SK-N-SH treated with all-trans-retinoic acid at 6 μM for 48 hours (cell line): Measurements from ENCODE around the gene CHST12.

Experiments
- ATAC-seq: fragments of 200-7000 bp; cut with Tn5 transposase; 3 replicates; pipeline ENCODE4 v1.9.1; 2020; ENCODE audit warnings: mild to moderate bottlenecking, moderate library complexity
- ARNTL ChIP-seq: fragments of 450-650 bp; formaldehyde crosslinking; IDR thresholded peaks from 2 replicates; pipeline ENCODE4 v1.5.0; 2020; ENCODE audit warnings: low read depth, mild to moderate bottlenecking, moderate library complexity, borderline replicate concordance
- BACH2 ChIP-seq: fragments of 250-450 bp; sonication (Bioruptor Pico); IDR thresholded peaks from 2 replicates; pipeline ENCODE4 v1.9.0; 2021; ENCODE audit warnings: mild to moderate bottlenecking, borderline replicate concordance
- CREB5 ChIP-seq: fragments of 250-450 bp; sonication (Bioruptor Pico); IDR thresholded peaks from 2 replicates; pipeline ENCODE4 v1.5.1; 2020; ENCODE audit warnings: low read depth, mild to moderate bottlenecking, moderate library complexity
- CSDC2 ChIP-seq: fragments of 250-450 bp; sonication (Bioruptor Pico); IDR thresholded peaks from 2 replicates; pipeline ENCODE4 v1.5.0; 2020; ENCODE audit warnings: mild to moderate bottlenecking, moderate library complexity
- CSRNP3 ChIP-seq: fragments of 250-450 bp; sonication (Bioruptor Pico); IDR thresholded peaks from 2 replicates; pipeline ENCODE4 v1.5.1; 2021; ENCODE audit warnings: mild to moderate bottlenecking, moderate library complexity
- ESRRG ChIP-seq: fragments of 250-450 bp; sonication (Bioruptor Pico); IDR thresholded peaks from 2 replicates; pipeline ENCODE4 v1.6.1; 2021; ENCODE audit warnings: mild to moderate bottlenecking
- GLIS3 ChIP-seq: fragments of 250-450 bp; sonication (Bioruptor Pico); IDR thresholded peaks from 2 replicates; pipeline ENCODE4 v1.5.0; 2020; ENCODE audit warnings: mild to moderate bottlenecking, moderate library complexity
- ISL1 ChIP-seq: fragments of 250-450 bp; sonication (Bioruptor Pico); IDR thresholded peaks from 2 replicates; pipeline ENCODE4 v2.1.2; 2022; ENCODE audit warnings: mild to moderate bottlenecking, moderate library complexity
- OSR1 ChIP-seq: fragments of 250-450 bp; sonication (Bioruptor Pico); IDR thresholded peaks from 2 replicates; pipeline ENCODE4 v1.8.0; 2022; ENCODE audit warnings: moderate library complexity, mild to moderate bottlenecking, inconsistent platforms
- PATZ1 ChIP-seq: fragments of 250-450 bp; sonication (Bioruptor Pico); IDR thresholded peaks from 2 replicates; pipeline ENCODE4 v1.8.0; 2020; ENCODE audit warnings: mild to moderate bottlenecking, moderate library complexity, borderline replicate concordance
- RARB ChIP-seq: fragments of 250-450 bp; sonication (Bioruptor Pico); IDR thresholded peaks from 2 replicates; pipeline ENCODE4 v1.8.0; 2021; ENCODE audit warnings: mild to moderate bottlenecking, moderate library complexity
- SNAI2 ChIP-seq: fragments of 250-450 bp; sonication (Bioruptor Pico); IDR thresholded peaks from 2 replicates; pipeline ENCODE4 v1.5.0; 2020; ENCODE audit warnings: mild to moderate bottlenecking, moderate library complexity
- TCF4 ChIP-seq: fragments of 250-450 bp; sonication (Bioruptor Pico); IDR thresholded peaks from 2 replicates; pipeline ENCODE4 v1.8.0; 2021; ENCODE audit warnings: mild to moderate bottlenecking, moderate library complexity, borderline replicate concordance
- TOX ChIP-seq: fragments of 250-450 bp; sonication (Bioruptor Pico); IDR thresholded peaks from 2 replicates; pipeline ENCODE4 v1.8.0; 2021; ENCODE audit warnings: mild to moderate bottlenecking, moderate library complexity, borderline replicate concordance
- ZC3H10 ChIP-seq: fragments of 250-450 bp; sonication (Bioruptor Pico); IDR thresholded peaks from 2 replicates; pipeline ENCODE4 v1.5.1; 2021; ENCODE audit warnings: mild to moderate bottlenecking, moderate library complexity
- ZFP3 ChIP-seq: fragments of 250-450 bp; sonication (Bioruptor Pico); IDR thresholded peaks from 2 replicates; pipeline ENCODE4 v1.5.0; 2020; ENCODE audit warnings: mild to moderate bottlenecking, moderate library complexity
- ZFP30 ChIP-seq: fragments of 450-650 bp; formaldehyde crosslinking; IDR thresholded peaks from 2 replicates; pipeline ENCODE4 v1.5.0; 2022; ENCODE audit warnings: mild to moderate bottlenecking, moderate library complexity
- ZNF565 ChIP-seq: fragments of 450-650 bp; formaldehyde crosslinking; conservative IDR thresholded peaks from 2 replicates; pipeline ENCODE4 v1.5.0; 2020; ENCODE audit warnings: low read depth, mild to moderate bottlenecking, moderate library complexity
- ZNF70 ChIP-seq: fragments of 450-650 bp; formaldehyde crosslinking; IDR thresholded peaks from 2 replicates; pipeline ENCODE4 v1.5.0; 2020; ENCODE audit warnings: mild to moderate bottlenecking, moderate library complexity
- ZNF8 ChIP-seq: fragments of 450-650 bp; formaldehyde crosslinking; IDR thresholded peaks from 2 replicates; pipeline ENCODE4 v1.5.0; 2020; ENCODE audit warnings: mild to moderate bottlenecking, moderate library complexity

The CHST12 gene

GRCh38 chr7:2405201-2405600 lies 1.8 kb downstream of the CHST12 start:
- no peak for ATAC-seq
- TF ChIP-seq ZNF565 (CRISPR knock-in tag) (no peak), CSRNP3 (no peak), ARNTL (CRISPR knock-in tag) (no peak), BACH2 (CRISPR knock-in tag) (no peak), GLIS3 (CRISPR knock-in tag) (no peak), OSR1 (CRISPR knock-in tag) (no peak), ZC3H10 (CRISPR knock-in tag) (no peak), ZNF70 (CRISPR knock-in tag) (no peak)

DNA sequence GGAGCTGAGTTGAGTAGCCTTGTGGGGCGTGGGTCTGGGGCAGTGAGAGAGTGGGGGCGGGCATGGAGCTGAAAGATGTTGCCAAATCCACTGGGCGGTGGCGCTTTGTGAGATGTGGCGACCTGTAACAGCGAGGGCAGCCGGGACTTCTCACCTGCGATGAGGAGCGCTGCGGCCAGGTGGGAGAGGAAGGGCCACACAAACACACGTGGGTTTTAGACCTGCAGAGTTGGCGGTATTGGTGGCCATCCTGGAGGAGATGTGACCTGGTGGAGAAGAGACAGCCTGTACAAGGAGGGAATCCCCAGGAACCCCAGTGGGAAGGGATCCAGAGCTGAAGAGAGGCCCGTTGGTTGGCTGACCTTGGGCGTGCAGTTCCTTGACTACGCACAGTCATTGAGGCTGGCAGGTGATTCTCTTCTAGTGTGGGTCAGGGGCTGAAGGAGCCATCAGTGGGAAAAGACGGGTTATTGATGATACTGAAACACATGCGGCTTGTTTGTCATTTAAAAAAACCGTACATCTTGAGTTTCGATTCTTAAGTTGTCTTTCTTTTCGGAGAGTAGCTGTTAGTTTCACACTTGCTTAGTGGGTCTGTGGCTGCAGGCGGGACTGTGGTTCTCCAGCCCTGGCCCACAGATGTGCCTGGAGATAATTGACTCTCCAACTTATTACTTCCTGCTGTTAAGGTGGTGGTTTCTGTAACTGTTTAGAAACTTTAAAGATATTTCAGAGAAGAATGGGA lies 2.4 kb downstream of the CHST12 start:
- no peak for ATAC-seq
- TF ChIP-seq PATZ1 (CRISPR knock-in tag) (no peak), OSR1 (CRISPR knock-in tag) (no peak), ESRRG (CRISPR knock-in tag) (no peak)

DNA sequence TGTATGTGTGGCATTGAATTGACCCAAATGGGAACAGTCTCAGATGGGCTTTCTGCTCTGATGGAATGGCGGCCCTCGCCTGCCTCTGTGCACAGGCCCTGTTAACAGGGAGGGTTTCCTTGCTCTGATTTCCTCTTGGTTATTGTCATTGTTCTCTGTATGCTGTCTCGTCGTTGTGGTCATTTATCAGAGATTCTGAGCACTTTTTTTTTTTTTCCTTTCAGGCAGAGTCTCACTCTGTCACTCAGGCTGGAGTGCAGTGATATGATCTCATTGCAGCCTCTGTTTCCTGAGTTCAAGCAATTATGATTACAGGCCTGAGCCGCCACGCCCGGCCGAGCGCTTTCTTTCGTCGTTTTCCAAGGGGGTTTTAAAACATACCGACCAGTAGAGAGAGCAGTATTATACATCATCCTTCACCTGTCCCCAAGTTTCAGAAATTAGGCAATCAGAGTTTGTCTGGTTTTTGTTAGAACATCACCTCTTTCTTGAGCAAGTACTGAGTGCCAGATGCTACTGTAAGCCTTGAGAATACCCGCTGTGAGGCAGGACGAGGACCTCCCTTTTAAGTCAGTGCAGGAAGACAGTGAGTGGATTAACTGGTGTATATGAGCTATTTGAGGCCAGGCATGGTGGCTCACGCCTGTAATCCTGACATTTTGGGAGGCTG lies 6.5 kb downstream of the CHST12 start:
- TF ChIP-seq ISL1 (CRISPR knock-in tag) (0 out of 2 replicates have a peak, but pooled peaks have one; percentile 23), RARB (CRISPR knock-in tag) (no peak), ZFP30 (CRISPR knock-in tag) (no peak), ZFP3 (CRISPR knock-in tag) (0 out of 2 replicates have a peak, but pooled peaks have one; percentile 15), CSRNP3 (no peak), ZNF70 (CRISPR knock-in tag) (no peak), TCF4 (CRISPR knock-in tag) (0 out of 2 replicates have a peak, but pooled peaks have one; percentile 45), SNAI2 (no peak), BACH2 (CRISPR knock-in tag) (no peak), CREB5 (CRISPR knock-in tag) (0 out of 2 replicates have a peak, but pooled peaks have one; percentile 36)
- ATAC-seq: peak; percentile 24; the same call in 1 of the 3 replicates

DNA sequence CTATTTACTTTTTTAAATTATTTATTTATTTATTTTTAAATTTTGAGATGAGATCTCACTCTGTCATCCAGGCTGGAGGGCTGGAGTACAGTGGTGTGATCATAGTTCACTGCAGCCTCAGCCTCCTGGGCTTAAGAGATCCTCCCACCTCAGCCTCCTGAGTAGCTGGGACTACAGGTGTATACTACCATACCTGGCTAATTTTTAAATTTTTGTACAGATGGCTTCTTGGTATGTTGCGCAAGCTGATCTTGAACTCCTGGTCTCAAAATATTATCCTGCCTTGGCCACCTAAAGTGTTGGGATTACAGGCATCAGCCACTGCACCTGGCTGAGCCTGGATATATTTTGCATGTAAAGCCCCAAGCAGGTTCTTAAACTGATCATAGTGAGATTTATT lies 7.6 kb downstream of the CHST12 start:
- TF ChIP-seq ZC3H10 (CRISPR knock-in tag) (no peak), GLIS3 (CRISPR knock-in tag) (no peak), BACH2 (CRISPR knock-in tag) (no peak), TOX (CRISPR knock-in tag) (no peak), ZFP3 (CRISPR knock-in tag) (no peak), CSDC2 (CRISPR knock-in tag) (no peak), ZNF8 (no peak), SNAI2 (no peak), ESRRG (CRISPR knock-in tag) (no peak)
- TF ChIP-seq, all 23 proteins: peak for 0

More for the DNA sequence above, 7.6 kb downstream of the CHST12 start:
- ATAC-seq: no peak
